CD14-positive monocyte (primary cell): ENCODE data around the gene ATP6V0B. TPM values are rescaled to one million over a fixed set of nuclear protein-coding genes. Genes with fewer than 3 reads are reported as not detected.

ENCODE experiments used
- DNase-seq, 3 donors: peaks; one replicate each; pipeline ENCODE4 v3.0.0-alpha.2; 2011 to 2022
- H2AFZ ChIP-seq: 2 replicates; pipeline ENCODE4 v1.6.0; 2012; ENCODE audit warnings: mild to moderate bottlenecking, low read depth, low read length, inconsistent platforms; ENCODE audit not compliant: insufficient read depth, poor library complexity, severe bottlenecking
- H3K27ac ChIP-seq, 2 donors: 1 replicate in 1 of 2; 2 replicates in 1 of 2; pipeline ENCODE4 v1.5.1; 2012 to 2013; ENCODE audit warnings: low read length in 2 of 2, control low read depth in 1 of 2, inconsistent platforms in 1 of 2, low read depth in 1 of 2, mild to moderate bottlenecking in 1 of 2
- H3K27me3 ChIP-seq, 2 donors: one replicate each; pipeline versions ENCODE4 v1.6.0 to v1.6.1; 2011 to 2013; ENCODE audit warnings: low read length in 2 of 2; ENCODE audit not compliant: control insufficient read depth in 2 of 2, insufficient read depth in 2 of 2
- H3K36me3 ChIP-seq, 2 donors: replicated peaks in 1 of 2; 1 replicate in 1 of 2; 2 replicates in 1 of 2; pipeline versions ENCODE4 v1.5.1 to v1.6.1; 2012 to 2013; ENCODE audit warnings: low read length in 2 of 2, control low read depth in 1 of 2, inconsistent platforms in 1 of 2, mild to moderate bottlenecking in 1 of 2; ENCODE audit not compliant: insufficient read depth in 2 of 2, control insufficient read depth in 1 of 2
- H3K4me1 ChIP-seq, 2 donors: 1 replicate in 1 of 2; 2 replicates in 1 of 2; pipeline versions ENCODE4 v1.5.1 to v1.6.1; 2012 to 2013; ENCODE audit warnings: low read length in 2 of 2, control low read depth in 1 of 2, inconsistent platforms in 1 of 2, mild to moderate bottlenecking in 1 of 2, moderate library complexity in 1 of 2; ENCODE audit not compliant: insufficient read depth in 2 of 2, control insufficient read depth in 1 of 2
- H3K4me2 ChIP-seq: replicated peaks from 2 replicates; pipeline ENCODE3; 2012; ENCODE audit warnings: low read length, moderate library complexity, mild to moderate bottlenecking; ENCODE audit not compliant: poor library complexity, severe bottlenecking; ENCODE audit errors: extremely low read depth
- H3K4me3 ChIP-seq, 3 experiments: fragments of 200-600 bp in 1 of 3; sonication (generic) in 1 of 3; replicated peaks in 1 of 3; 1 replicate in 2 of 3; 2 replicates in 1 of 3; pipeline ENCODE4 v1.5.1; 2011 to 2013; ENCODE audit warnings: low read length in 3 of 3, mild to moderate bottlenecking in 3 of 3, control low read depth in 2 of 3, low read depth in 2 of 3, inconsistent platforms in 1 of 3, moderate library complexity in 1 of 3
- H3K79me2 ChIP-seq: 2 replicates; pipeline ENCODE4 v1.6.0; 2012; ENCODE audit warnings: mild to moderate bottlenecking, control low read depth, inconsistent platforms, low read length, moderate library complexity; ENCODE audit not compliant: insufficient read depth
- H3K9ac ChIP-seq: 2 replicates; pipeline ENCODE4 v1.6.0; 2017; ENCODE audit warnings: low read length, mild to moderate bottlenecking; ENCODE audit not compliant: insufficient read depth, poor library complexity, severe bottlenecking
- H3K9me3 ChIP-seq, 2 donors: replicated peaks in 1 of 2; 1 replicate in 1 of 2; 2 replicates in 1 of 2; pipeline versions ENCODE4 v1.5.1 to v1.6.1; 2012 to 2013; ENCODE audit warnings: low read length in 2 of 2, control low read depth in 1 of 2; ENCODE audit not compliant: control insufficient read depth in 1 of 2, insufficient read depth in 1 of 2
- H4K20me1 ChIP-seq: 2 replicates; pipeline ENCODE4 v1.6.0; 2012; ENCODE audit warnings: mild to moderate bottlenecking, low read length, control low read depth, moderate library complexity; ENCODE audit not compliant: insufficient read depth
- H3K27ac Mint-ChIP-seq, 7 donors: one replicate each; pipeline ENCODE4 v1.8.0; 2020; ENCODE audit warnings: mild to moderate bottlenecking in 7 of 7, mixed read lengths in 7 of 7, moderate library complexity in 6 of 7, inconsistent platforms in 2 of 7
- H3K27me3 Mint-ChIP-seq, 3 donors: one replicate each; pipeline ENCODE4 v1.8.0; 2021 to 2022; ENCODE audit warnings: low read depth in 3 of 3, mild to moderate bottlenecking in 3 of 3, mixed read lengths in 3 of 3, moderate library complexity in 3 of 3, inconsistent platforms in 1 of 3
- H3K36me3 Mint-ChIP-seq, 2 donors: one replicate each; pipeline ENCODE4 v1.8.0; 2020; ENCODE audit warnings: mixed read lengths in 2 of 2, inconsistent platforms in 1 of 2, mild to moderate bottlenecking in 1 of 2
- H3K4me1 Mint-ChIP-seq: one replicate; pipeline ENCODE4 v1.8.0; 2020; ENCODE audit warnings: mild to moderate bottlenecking, mixed read lengths
- H3K4me3 Mint-ChIP-seq, 2 donors: one replicate each; pipeline ENCODE4 v1.8.0; 2020; ENCODE audit warnings: mild to moderate bottlenecking in 2 of 2, mixed read lengths in 2 of 2, moderate library complexity in 1 of 2
- H3K9me3 Mint-ChIP-seq, 7 donors: one replicate each; pipeline ENCODE4 v1.8.0; 2020 to 2022; ENCODE audit warnings: mixed read lengths in 7 of 7, mild to moderate bottlenecking in 6 of 7, moderate library complexity in 6 of 7, inconsistent platforms in 2 of 7
- WGBS: methylation state at CpG from one replicate; pipeline ENCODE4 v1.1.5; 2013; ENCODE audit warnings: missing lambda C conversion rate; ENCODE audit not compliant: insufficient coverage; 5-methylcytosine and 5-hydroxymethylcytosine counted together
- intact Hi-C, 2 donors: fragments of 100-400 bp; cut with micrococcal nuclease; formaldehyde crosslinking; loops; one replicate each; pipeline versions ENCODE4 v1.15.0 to v1.15.1; 2023
- polyA plus RNA-seq, 3 donors: library from polyadenylated mRNA; depleted of rRNA in 1 of 3; unstranded in 2 of 3; stranded (reverse) in 1 of 3; fragments of 300-500 nt in 2 of 3; fragments of >200 nt in 1 of 3; fragmentation: Illumina TruSeq in 2 of 3; gene quantifications; 1 replicate in 2 of 3; 2 replicates in 1 of 3; pipeline ENCODE4 v1.2.3, GENCODE V29; 2012 to 2021
- TF ChIP-seq, protein P1 (sequence below): fragments of 200-600 bp; IDR thresholded peaks from one replicate; pipeline ENCODE4 v1.8.0; 2022; ENCODE audit warnings: antibody characterized with exemption, mild to moderate bottlenecking

Gene ATP6V0B
- polyA plus RNA-seq, 3 donors: 465 to 1,219 (median 954) TPM

- Histone ChIP-seq H4K20me1 (no peaks in the 10 kb centered on the region), H3K4me3 (no peak overlapping the region), H3K27me3 (peaks cover 0 to 7% of the 10 kb centered on the region in 2 donors), H3K9me3 (no peaks in the 10 kb centered on the region), H3K36me3 (no peaks in the 10 kb centered on the region), H3K4me1 (peaks cover 35 to 39% of the 10 kb centered on the region in 2 donors), H2AFZ (peak overlapping the region; percentile 88), H3K27ac (no peak overlapping the region), H3K4me2 (peak overlapping the region; percentile 93), H3K79me2 (peaks cover 13% of the 10 kb centered on the region), H3K9ac (no peak overlapping the region)
- peaks cover 6 to 25% (median 11%) of the 10 kb centered on the region in 3 donors for H3K27me3 Mint-ChIP-seq
- intact Hi-C loops: loop anchor here (1.0 to 10.0 kb wide), 3 partner anchors 172 to 400 kb away; partner anchors contain the start of gene PTPRF (in 1 of the 2)
- TF ChIP-seq, protein P1, sequence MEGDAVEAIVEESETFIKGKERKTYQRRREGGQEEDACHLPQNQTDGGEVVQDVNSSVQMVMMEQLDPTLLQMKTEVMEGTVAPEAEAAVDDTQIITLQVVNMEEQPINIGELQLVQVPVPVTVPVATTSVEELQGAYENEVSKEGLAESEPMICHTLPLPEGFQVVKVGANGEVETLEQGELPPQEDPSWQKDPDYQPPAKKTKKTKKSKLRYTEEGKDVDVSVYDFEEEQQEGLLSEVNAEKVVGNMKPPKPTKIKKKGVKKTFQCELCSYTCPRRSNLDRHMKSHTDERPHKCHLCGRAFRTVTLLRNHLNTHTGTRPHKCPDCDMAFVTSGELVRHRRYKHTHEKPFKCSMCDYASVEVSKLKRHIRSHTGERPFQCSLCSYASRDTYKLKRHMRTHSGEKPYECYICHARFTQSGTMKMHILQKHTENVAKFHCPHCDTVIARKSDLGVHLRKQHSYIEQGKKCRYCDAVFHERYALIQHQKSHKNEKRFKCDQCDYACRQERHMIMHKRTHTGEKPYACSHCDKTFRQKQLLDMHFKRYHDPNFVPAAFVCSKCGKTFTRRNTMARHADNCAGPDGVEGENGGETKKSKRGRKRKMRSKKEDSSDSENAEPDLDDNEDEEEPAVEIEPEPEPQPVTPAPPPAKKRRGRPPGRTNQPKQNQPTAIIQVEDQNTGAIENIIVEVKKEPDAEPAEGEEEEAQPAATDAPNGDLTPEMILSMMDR: no peak
- peaks cover 45% of the 10 kb centered on the region for H3K4me1 Mint-ChIP-seq
- DNase-seq: no peak
- 42% methylated on average over 4 of the region's 5 CpGs for WGBS
- no peak overlapping the region for H3K4me3 Mint-ChIP-seq
- no peaks in the 10 kb centered on the region for H3K9me3 Mint-ChIP-seq
- H3K27ac Mint-ChIP-seq: no peak overlapping the region
- H3K36me3 Mint-ChIP-seq: peaks cover under 1 to 9% of the 10 kb centered on the region in 2 donors
Observed at GRCh38 chr1:43934986-43935324, 39.8 kb upstream of the ATP6V0B start.

- no peak overlapping the region for H3K27ac ChIP-seq
- no peaks in the 10 kb centered on the region for H3K36me3 ChIP-seq
- peak overlapping the region; percentile 86 for H3K4me2 ChIP-seq
- 6% methylated on average over 46 of the region's 48 CpGs for WGBS
- H3K4me3 ChIP-seq: peak overlapping the region in 2 of 3 experiments; percentile 9 to 68
- no peaks in the 10 kb centered on the region for H3K9me3 ChIP-seq
- H3K27me3 Mint-ChIP-seq: peaks cover 6 to 25% (median 11%) of the 10 kb centered on the region in 3 donors
- peak overlapping the region; percentile 58 to 63 for H3K4me3 Mint-ChIP-seq
- DNase-seq: no peak
- intact Hi-C loops: loop anchor here in 1 of 2 donors (2.0 to 10.0 kb wide), 2 partner anchors 173 to 401 kb away; partner anchors contain the start of gene PTPRF
- no peaks in the 10 kb centered on the region for H4K20me1 ChIP-seq
- peaks cover 46% of the 10 kb centered on the region for H3K4me1 Mint-ChIP-seq
- peaks cover 35 to 39% of the 10 kb centered on the region in 2 donors for H3K4me1 ChIP-seq
- H3K27me3 ChIP-seq: peaks cover 0 to 7% of the 10 kb centered on the region in 2 donors
- no peak overlapping the region for H3K27ac Mint-ChIP-seq
- peaks cover 13% of the 10 kb centered on the region for H3K79me2 ChIP-seq
- peaks cover 0 to 9% of the 10 kb centered on the region in 2 donors for H3K36me3 Mint-ChIP-seq
- H3K9me3 Mint-ChIP-seq: no peaks in the 10 kb centered on the region
- TF ChIP-seq, protein P1: no peak
- no peak overlapping the region for H3K9ac ChIP-seq
- peak overlapping the region; percentile 75 for H2AFZ ChIP-seq
Observed at GRCh38 chr1:43935711-43936427, 38.9 kb upstream of the ATP6V0B start.
